ENCODE data around the gene LTBP1. TPM values are rescaled to one million over a fixed set of nuclear protein-coding genes. Genes with fewer than 3 reads are reported as not detected.

The LTBP1 gene
- total RNA-seq, 1 experiment from 2014 or later = 162 TPM

GRCh38 chr2:33195891-33196290 is 249.1 kb downstream of the LTBP1 start:
- DNase-seq (ENCODE audit: low read depth) = no peak

GRCh38 chr2:33196700-33197099 is 249.9 kb downstream of the LTBP1 start:
- DNase-seq (ENCODE audit: low read depth) = no peak

GRCh38 chr2:33197198-33197938 is 250.6 kb downstream of the LTBP1 start:
- DNase-seq (ENCODE audit: low read depth) = no peak

- DNase-seq (ENCODE audit: low read depth) = no peak
Measured at GRCh38 chr2:33202641-33203522, 256.1 kb downstream of the LTBP1 start.

- no peak for DNase-seq (ENCODE audit: low read depth)
Measured at GRCh38 chr2:33204945-33205344, 258.2 kb downstream of the LTBP1 start.

GRCh38 chr2:33205693-33206434 is 259.1 kb downstream of the LTBP1 start:
- DNase-seq (ENCODE audit: low read depth) = no peak

GRCh38 chr2:33207151-33207740 is 260.5 kb downstream of the LTBP1 start:
- DNase-seq (ENCODE audit: low read depth) = no peak

GRCh38 chr2:33208400-33208799 is 261.6 kb downstream of the LTBP1 start:
- DNase-seq (ENCODE audit: low read depth) = no peak

- DNase-seq (ENCODE audit: low read depth) = peak; percentile 55
Measured at GRCh38 chr2:33209976-33210375, 263.2 kb downstream of the LTBP1 start.

- DNase-seq (ENCODE audit: low read depth) = peak; percentile 95
Measured at GRCh38 chr2:33210626-33211025, 263.9 kb downstream of the LTBP1 start.

GRCh38 chr2:33212151-33212550 is 265.4 kb downstream of the LTBP1 start:
- peak; percentile 75 for DNase-seq (ENCODE audit: low read depth)

GRCh38 chr2:33213244-33213643 is 266.5 kb downstream of the LTBP1 start:
- DNase-seq (ENCODE audit: low read depth) = no peak

- no peak for DNase-seq (ENCODE audit: low read depth)
Measured at GRCh38 chr2:33213648-33214047, 266.9 kb downstream of the LTBP1 start.

GRCh38 chr2:33214436-33214835 is 267.7 kb downstream of the LTBP1 start:
- no peak for DNase-seq (ENCODE audit: low read depth)

GRCh38 chr2:33214857-33215256 is 268.1 kb downstream of the LTBP1 start:
- DNase-seq (ENCODE audit: low read depth) = no peak

GRCh38 chr2:33215299-33215698 is 268.5 kb downstream of the LTBP1 start:
- peak; percentile 66 for DNase-seq (ENCODE audit: low read depth)

GRCh38 chr2:33215983-33216382 is 269.2 kb downstream of the LTBP1 start:
- DNase-seq (ENCODE audit: low read depth) = no peak

- DNase-seq (ENCODE audit: low read depth) = no peak
Measured at GRCh38 chr2:33216508-33217182, 269.9 kb downstream of the LTBP1 start.

GRCh38 chr2:33217406-33217805 is 270.7 kb downstream of the LTBP1 start:
- DNase-seq (ENCODE audit: low read depth) = no peak

GRCh38 chr2:33219114-33219513 is 272.4 kb downstream of the LTBP1 start:
- no peak for DNase-seq (ENCODE audit: low read depth)

- peak; percentile 72 for DNase-seq (ENCODE audit: low read depth)
Measured at GRCh38 chr2:33219850-33220275, 273.1 kb downstream of the LTBP1 start.
